Smooth muscle cell (in vitro differentiated cells): ENCODE results near the gene PHLDA2. TPM values are rescaled to one million over a fixed set of nuclear protein-coding genes. Genes with fewer than 3 reads are reported as not detected.

Source experiments
- DNase-seq: peaks from one replicate; lab custom pipeline; 2025; ENCODE audit not compliant: unreplicated experiment; lab: John Stamatoyannopoulos, UW
- H2AFZ ChIP-seq: fragments of 200-600 bp; sonication (generic); 2 replicates; pipeline ENCODE4 v1.6.0; 2016; ENCODE audit warnings: antibody characterized with exemption, low read depth, mild to moderate bottlenecking
- H3F3A ChIP-seq: fragments of 200-600 bp; sonication (generic); 2 replicates; pipeline ENCODE4 v1.6.0; 2017; ENCODE audit warnings: antibody characterized with exemption, low read depth
- H3K27ac ChIP-seq: fragments of 200-600 bp; sonication (generic); 2 replicates; pipeline ENCODE4 v1.5.1; 2016; ENCODE audit warnings: low read depth, mild to moderate bottlenecking
- H3K27me3 ChIP-seq: fragments of 200-600 bp; sonication (generic); 2 replicates; pipeline ENCODE4 v1.6.1; 2016; ENCODE audit warnings: low read depth, mild to moderate bottlenecking
- H3K36me3 ChIP-seq: fragments of 200-600 bp; sonication (generic); 2 replicates; pipeline ENCODE4 v1.5.1; 2016; ENCODE audit warnings: low read depth
- H3K4me1 ChIP-seq: fragments of 200-600 bp; sonication (generic); 2 replicates; pipeline ENCODE4 v1.5.1; 2016; ENCODE audit warnings: low read depth
- H3K4me2 ChIP-seq: fragments of 200-600 bp; sonication (generic); 2 replicates; pipeline ENCODE4 v1.6.0; 2016; ENCODE audit warnings: mild to moderate bottlenecking
- H3K4me3 ChIP-seq: fragments of 200-600 bp; sonication (generic); 2 replicates; pipeline ENCODE4 v1.5.1; 2016; ENCODE audit warnings: mild to moderate bottlenecking
- H3K79me2 ChIP-seq: fragments of 200-600 bp; sonication (generic); 2 replicates; pipeline ENCODE4 v1.6.0; 2016; ENCODE audit warnings: low read depth, mild to moderate bottlenecking
- H3K9ac ChIP-seq: fragments of 200-600 bp; sonication (generic); 2 replicates; pipeline ENCODE4 v1.6.0; 2016; ENCODE audit warnings: low read depth
- H3K9me3 ChIP-seq: fragments of 200-600 bp; sonication (generic); replicated peaks from 2 replicates; pipeline ENCODE4 v1.5.1; 2016; ENCODE audit warnings: low read depth
- H4K20me1 ChIP-seq: fragments of 200-600 bp; sonication (generic); 2 replicates; pipeline ENCODE4 v1.6.0; 2016; ENCODE audit warnings: low read depth
- CTCF ChIP-seq: fragments of 200-600 bp; sonication (generic); IDR thresholded peaks from 2 replicates; pipeline ENCODE4 v1.5.1; 2017; ENCODE audit warnings: borderline replicate concordance, mild to moderate bottlenecking, antibody characterized with exemption; ENCODE audit not compliant: insufficient read depth, poor library complexity, severe bottlenecking
- WGBS: methylation state at CpG from one replicate; pipeline ENCODE4 v1.1.7; 2016; ENCODE audit warnings: low lambda C conversion rate; 5-methylcytosine and 5-hydroxymethylcytosine counted together
- polyA plus RNA-seq: library from polyadenylated mRNA; unstranded; fragments of >200 nt; fragmentation: Nextera tagmentation; extraction: Ambion mirVana; gene quantifications from 2 replicates; pipeline ENCODE4 v1.2.1, GENCODE V29; 2016
- total RNA-seq: library from RNA; depleted of rRNA; stranded (reverse); fragments of >200 nt; gene quantifications from 2 replicates; pipeline ENCODE4 v1.2.3, GENCODE V29; 2014

PHLDA2 gene
- total and polyA plus RNA-seq, 2 experiments from 2014 or later = 11.0 to 89.3 TPM

- WGBS = 80% methylated on average over 21 of the region's 23 CpGs
- Histone ChIP-seq H4K20me1 (no peaks in the 10 kb centered on the region), H3K4me2 (peak overlapping the region; percentile 99), H3K27me3 (no peaks in the 10 kb centered on the region), H3K9me3 (no peaks in the 10 kb centered on the region), H3K4me1 (peaks cover 4% of the 10 kb centered on the region), H3K36me3 (no peaks in the 10 kb centered on the region), H3K79me2 (no peaks in the 10 kb centered on the region), H3K27ac (no peak overlapping the region), H2AFZ (peak overlapping the region; percentile 89), H3F3A (no peaks in the 10 kb centered on the region), H3K4me3 (peak overlapping the region; percentile 88), H3K9ac (no peak overlapping the region)
- DNase-seq = no peak
- no peak for TF ChIP-seq CTCF
Measured at GRCh38 chr11:2902784-2903671, 26.2 kb downstream of the PHLDA2 start.

GRCh38 chr11:2901854-2902783 lies 27.1 kb downstream of the PHLDA2 start:
- peaks cover 4% of the 10 kb centered on the region for H3K4me1 ChIP-seq
- H3K27ac ChIP-seq = no peak overlapping the region
- no peak overlapping the region for H3K9ac ChIP-seq
- H4K20me1 ChIP-seq = no peaks in the 10 kb centered on the region
- peak overlapping the region; percentile 99 for H3K4me2 ChIP-seq
- no peaks in the 10 kb centered on the region for H3F3A ChIP-seq
- peak overlapping the region; percentile 89 for H2AFZ ChIP-seq
- no peaks in the 10 kb centered on the region for H3K9me3 ChIP-seq
- H3K79me2 ChIP-seq = no peaks in the 10 kb centered on the region
- 5% methylated on average over 27 of the region's 58 CpGs for WGBS
- TF ChIP-seq CTCF = no peak
- peak overlapping the region; percentile 88 for H3K4me3 ChIP-seq
- no peaks in the 10 kb centered on the region for H3K27me3 ChIP-seq
- peak; percentile 73 for DNase-seq
- no peaks in the 10 kb centered on the region for H3K36me3 ChIP-seq

GRCh38 chr11:2901196-2901796 lies 27.9 kb downstream of the PHLDA2 start:
- no peak for DNase-seq
- no peaks in the 10 kb centered on the region for H3K9me3 ChIP-seq
- H3K27ac ChIP-seq = no peak overlapping the region
- TF ChIP-seq CTCF = no peak
- no peaks in the 10 kb centered on the region for H4K20me1 ChIP-seq
- 94% methylated on average over 14 of the region's 16 CpGs for WGBS
- no peak overlapping the region for H3K9ac ChIP-seq
- H3K4me1 ChIP-seq = peaks cover 4% of the 10 kb centered on the region
- no peaks in the 10 kb centered on the region for H3K27me3 ChIP-seq
- H3K79me2 ChIP-seq = no peaks in the 10 kb centered on the region
- peak overlapping the region; percentile 88 for H3K4me3 ChIP-seq
- no peaks in the 10 kb centered on the region for H3F3A ChIP-seq
- no peaks in the 10 kb centered on the region for H3K36me3 ChIP-seq
- H3K4me2 ChIP-seq = peak overlapping the region; percentile 99
- no peak overlapping the region for H2AFZ ChIP-seq
